HG02852 (cell line): ENCODE results near the gene C1QTNF8.

Experiments
- ATAC-seq: cut with Tn5 transposase; IDR thresholded peaks from one replicate; pipeline ENCODE4 v1.9.1; 2021; ENCODE audit warnings: mild to moderate bottlenecking, moderate library complexity; ENCODE audit not compliant: unreplicated experiment

The C1QTNF8 gene

DNA sequence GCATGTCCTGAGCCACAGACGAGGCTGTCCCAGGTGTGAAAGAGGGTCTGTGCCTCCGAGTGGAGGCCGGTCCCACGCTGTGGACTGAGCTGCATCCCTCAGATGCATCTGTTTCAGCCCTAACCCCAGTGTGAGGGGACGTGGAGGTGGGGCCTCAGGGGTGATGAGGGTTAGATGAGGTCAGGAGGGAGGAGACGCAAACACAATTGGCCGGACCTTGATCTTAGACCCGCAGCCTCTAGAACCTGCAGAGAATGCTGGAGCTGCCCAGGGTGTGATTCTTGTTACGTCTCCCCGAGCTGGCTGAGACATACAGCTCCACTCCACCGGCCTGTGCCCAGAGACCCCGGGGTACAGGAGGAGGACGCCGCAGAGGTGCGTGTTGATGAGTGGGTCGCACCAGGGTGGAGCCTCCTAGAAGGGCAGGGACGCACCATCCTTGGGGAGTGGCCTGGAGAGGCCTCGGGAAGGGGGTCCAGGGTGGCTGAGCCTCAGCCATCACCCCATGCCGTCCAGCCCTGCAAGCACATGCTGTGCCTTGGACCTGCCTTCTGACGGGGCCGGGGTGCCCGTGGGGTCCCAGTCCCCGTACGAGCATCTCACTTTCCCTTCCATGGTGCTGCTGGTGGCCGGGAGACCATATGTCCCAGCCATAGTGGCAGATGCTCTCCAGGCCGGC, 16.6 kb upstream of the C1QTNF8 start:
- ATAC-seq, result no peak

DNA sequence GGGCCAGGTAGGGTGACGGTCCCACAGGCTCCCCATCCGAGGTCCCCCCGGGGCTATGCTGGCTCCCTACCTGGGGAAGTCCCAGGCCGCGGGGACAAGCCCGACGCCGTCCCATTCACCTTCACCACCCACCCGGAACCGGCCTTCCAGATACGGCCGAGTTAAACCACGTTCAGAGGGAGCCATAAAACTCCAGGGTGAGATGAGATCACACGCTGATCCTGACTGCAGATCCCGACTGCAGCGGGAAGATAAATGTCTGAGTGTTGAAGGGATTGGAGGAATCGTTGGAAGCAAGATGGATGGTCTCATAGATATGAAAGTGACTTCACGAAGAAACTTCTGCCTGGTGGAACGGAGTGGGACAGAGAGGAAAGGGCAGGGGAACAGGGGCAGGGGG, 13.6 kb upstream of the C1QTNF8 start:
- no peak for ATAC-seq

DNA sequence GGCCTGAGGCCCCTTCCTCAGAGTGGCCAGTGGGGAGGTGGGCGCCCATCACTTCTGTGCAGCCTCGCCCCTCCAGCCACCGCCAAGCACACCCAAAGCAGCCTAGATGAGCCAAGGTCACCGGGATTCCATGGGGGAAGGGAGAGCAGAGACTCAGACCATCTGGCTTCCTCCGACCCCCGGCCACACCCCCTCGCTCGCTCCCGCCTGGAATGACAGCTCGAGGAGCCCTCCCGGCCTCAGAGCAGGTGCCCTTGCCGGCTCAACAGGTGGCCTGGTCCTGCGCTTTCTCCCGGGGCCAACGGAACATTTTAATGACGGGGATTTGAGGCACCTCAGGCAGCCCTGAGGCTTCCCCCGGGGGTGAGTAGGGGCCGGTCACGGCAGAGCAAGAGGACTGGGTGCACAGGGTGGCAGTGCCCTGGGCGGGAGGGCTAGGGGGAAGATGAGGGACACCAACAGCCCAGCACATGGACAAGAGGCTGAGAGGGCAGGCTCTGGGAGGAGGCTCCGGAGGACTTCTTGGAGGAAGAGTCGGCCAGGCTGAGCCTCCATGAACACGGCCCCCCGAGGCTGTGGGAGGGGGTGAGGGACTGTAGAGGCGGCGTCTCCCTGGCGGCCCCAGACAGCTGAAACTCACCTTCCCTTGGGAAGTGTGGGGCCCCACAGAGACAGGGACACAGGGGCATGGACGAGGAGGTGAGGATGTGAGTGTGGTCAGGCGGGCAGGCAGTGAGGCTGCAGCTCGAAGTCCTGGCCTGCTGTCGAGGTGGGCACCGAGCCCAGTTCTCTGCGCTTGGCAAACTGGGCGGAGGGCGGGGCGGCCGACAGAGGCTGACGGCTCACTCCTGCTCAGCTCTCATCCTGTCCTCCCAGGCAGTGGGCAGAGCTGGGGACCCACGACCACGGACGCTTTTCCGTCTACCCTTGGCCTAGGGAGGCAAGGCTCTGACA, 12.5 kb upstream of the C1QTNF8 start:
- ATAC-seq, result no peak

DNA sequence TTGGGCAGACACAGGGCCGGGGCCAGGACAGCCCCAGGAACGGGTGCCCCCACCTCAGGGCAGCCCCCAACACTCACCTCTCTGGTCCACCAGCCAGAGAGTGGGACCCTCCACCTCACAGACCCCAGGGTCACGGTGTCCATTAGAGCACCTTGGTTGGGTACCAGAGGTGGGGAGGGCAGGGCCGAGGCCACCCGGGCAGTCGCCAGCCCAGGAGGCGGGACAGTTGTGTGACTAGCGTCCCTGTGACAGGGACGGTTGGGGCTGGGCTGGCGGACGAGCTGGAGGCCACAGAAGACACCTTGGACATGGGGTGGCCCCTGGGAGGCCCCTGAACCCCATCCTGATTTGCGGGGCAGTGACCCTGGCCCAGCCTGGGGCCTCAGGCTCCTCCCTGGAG, 11.7 kb upstream of the C1QTNF8 start:
- no peak for ATAC-seq

DNA sequence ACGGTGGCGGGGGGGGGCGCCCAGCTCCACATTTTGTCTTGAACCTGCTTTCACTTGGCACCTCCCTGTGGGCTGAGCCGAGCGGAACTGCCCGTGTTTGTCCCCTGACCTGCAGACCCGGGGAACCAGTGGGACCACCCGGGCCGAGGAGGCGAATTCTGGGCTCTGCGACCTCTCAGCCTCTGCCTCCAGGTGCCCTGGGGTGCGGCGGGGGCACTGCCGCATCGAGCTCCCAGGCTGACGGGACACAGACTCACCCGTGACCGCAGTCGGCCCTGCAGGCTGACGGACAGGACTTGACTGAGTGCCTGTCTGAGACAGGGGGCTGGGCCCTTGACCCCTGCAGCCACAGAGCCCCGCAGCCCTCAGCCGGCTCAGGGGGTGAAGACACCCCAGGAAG, 11.1 kb upstream of the C1QTNF8 start:
- no peak for ATAC-seq

DNA sequence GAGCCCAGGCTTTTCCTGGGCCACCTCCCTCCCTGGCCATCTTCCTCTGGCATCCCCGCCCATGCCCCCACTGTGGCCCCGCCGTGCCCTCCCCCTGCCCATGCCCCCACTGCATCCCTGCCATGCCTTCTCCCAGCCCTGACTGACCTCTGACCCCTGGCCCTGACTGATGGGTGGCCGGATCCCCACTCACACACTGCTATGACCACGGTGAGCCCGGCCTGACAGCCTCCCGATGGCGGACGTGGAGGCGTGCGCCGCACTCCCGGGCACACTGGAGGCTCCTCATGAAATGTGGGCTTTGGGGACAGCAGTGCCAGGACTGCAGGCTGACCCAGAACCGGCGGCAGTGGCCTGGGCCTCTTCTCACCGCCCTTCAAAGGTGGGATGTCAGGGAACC, 10.6 kb upstream of the C1QTNF8 start:
- ATAC-seq, result no peak

DNA sequence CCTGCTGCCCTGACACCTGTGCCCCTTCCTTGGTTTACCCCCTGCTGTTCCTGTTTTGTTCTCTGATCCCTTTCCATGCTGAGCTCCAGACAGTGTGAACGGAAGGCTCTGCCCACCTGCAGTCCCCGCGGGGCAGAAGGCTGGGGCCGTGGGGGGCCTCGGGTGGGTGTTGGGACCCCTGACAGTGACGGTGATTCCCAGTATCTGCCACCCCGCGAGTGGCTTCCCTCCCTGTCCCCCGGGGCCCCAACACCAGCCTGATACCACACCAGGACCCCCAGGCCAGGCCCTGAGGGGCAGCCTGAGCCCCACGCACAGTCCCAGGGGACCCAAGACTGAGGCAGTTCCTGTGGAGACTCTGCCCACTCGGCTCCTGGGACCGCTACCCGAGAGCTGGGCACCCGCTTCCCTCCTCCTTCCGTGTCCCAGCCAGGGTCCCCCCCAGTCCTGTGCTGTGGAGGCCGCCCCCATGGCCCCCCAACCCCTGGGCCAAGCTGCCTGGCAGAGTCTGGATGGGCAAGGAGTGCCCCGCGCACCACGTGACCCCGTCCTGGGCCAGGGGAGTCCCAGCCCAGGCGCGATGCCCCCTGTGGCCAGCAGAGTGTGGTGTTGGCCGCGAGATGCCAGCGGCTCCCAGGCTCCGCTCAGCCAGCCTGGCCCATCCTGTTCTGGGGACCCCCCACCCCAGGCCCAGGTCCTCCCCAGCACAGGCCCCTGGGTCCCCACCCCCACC, 10.0 kb upstream of the C1QTNF8 start:
- ATAC-seq, result no peak

DNA sequence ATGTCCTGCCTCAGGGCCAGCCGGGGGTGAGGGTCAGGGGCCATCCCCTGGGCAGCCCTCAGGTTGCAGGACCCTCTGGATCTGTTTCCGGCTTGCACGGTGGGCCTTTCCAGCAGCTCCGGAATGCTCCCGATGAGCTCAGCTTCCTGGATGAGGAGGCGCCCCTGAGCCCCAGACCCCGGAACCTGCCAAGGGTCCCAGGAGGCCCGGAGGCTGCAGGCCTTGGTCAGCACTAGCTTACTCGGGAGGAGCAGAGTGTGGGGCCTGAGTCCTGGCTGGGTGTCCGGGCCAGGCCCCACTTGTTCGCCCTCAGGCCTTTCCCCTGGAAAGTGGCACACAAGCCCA, 7.6 kb upstream of the C1QTNF8 start:
- no peak for ATAC-seq

DNA sequence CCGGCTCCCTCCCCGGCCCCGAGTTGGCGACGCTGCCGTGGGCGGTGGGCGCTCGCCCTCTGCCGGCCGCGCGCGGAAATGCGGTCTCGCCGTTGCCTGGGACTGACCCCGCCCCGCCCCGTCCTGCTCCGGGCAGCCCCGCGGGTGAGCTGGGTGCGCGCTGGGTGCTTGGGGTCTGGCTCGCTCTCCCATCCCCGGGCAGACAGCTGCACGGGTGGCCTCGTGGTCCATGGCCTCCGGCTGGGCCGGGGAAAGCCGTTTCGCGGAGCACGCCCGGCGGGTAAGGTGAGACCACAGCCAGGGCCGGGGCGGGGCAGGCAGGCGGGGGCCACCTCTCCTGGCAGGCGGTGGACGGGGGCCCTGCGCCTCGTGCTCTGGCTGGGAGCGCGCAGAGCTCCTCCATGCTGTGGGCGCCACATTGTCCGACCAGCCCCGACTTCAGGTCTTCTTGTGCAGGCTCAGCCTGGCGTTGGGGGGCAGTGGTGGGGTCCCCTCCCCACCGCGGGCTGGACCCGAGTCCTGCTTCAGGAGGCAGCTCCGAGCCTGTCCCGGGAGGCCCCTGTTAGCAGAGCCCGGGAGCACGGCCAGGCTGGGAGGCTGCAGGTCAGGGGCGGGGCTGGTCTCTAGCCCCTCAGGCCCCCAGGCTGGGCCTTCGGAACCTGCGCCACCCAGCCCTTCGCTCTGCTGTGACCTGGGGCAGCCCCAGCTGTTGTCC, 7.0 kb upstream of the C1QTNF8 start:
- no peak for ATAC-seq

DNA sequence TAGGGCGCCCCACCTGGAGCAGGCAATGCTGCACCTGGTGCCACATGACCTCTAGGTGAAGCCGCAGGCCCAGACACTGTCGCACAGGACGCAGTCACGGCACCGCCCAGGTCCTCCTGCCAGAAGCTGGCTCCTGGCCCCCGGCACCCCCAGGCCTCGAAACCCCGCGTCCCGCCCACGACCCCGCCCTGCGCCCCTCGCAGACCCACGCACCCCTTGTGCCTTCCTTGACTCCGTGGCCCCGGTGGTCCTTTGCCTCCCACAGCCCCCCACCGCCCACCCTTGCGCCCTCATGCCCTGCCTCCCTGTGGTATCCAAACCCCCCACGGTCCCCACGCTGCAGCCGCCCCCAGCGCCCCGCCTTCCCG, 6.3 kb upstream of the C1QTNF8 start:
- ATAC-seq, result no peak

DNA sequence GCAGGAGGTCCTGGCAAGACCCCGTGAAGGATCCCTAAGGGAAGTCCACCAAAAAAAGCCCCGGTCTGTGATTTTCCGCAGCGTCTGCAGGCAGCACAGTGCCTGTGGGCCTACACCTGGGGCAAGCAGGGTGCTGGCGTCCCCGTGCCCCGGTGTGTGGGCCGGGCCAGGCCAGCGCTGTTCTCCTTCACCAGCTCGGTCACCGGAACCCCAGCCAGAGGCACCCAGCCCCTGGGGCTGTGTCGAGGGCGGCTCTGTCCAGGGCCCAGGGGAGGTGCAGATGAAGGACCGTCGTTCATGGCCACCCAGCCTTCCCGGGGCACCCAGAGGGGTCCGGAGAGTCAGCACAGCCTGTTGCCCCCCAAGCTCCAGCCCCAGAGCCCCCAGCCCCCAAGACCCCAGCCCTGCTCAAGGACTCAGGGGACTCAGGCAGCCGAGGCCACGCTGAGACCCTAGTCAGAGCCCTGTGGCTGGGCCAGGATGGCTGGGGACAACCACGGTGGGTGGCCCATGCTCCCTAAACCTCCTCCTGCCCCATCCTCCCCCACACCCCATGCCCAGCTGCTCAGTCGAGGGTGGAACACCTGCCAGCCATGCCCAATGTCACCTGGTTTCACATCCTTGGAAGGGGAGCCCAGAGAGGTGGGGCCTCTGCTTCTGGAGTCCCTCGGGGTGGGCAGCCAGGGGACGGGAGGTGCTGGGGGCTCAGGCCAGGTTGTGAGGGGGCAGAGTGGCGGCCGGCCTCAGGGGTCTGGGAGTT, 5.7 kb upstream of the C1QTNF8 start:
- ATAC-seq, result no peak

DNA sequence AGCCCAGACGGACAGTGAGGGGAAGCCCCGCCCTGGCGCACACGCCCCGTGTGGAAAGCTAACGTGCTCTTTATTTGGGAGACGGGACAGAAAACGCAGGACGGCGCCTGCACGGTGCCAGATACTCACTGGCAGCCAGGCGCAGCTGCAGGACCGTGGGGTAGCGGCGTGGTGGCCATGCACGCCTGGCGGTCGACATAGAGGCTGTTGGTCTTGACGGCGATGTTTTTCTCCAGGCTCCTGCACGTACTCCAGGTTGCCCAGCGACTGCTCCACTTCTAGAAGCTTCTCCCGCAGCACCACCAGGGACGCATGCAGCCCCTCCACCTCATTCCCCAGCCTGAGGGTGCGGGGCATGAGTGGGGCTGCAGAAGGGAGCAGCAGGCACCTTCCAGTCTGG, 5.1 kb upstream of the C1QTNF8 start:
- ATAC-seq, result no peak

DNA sequence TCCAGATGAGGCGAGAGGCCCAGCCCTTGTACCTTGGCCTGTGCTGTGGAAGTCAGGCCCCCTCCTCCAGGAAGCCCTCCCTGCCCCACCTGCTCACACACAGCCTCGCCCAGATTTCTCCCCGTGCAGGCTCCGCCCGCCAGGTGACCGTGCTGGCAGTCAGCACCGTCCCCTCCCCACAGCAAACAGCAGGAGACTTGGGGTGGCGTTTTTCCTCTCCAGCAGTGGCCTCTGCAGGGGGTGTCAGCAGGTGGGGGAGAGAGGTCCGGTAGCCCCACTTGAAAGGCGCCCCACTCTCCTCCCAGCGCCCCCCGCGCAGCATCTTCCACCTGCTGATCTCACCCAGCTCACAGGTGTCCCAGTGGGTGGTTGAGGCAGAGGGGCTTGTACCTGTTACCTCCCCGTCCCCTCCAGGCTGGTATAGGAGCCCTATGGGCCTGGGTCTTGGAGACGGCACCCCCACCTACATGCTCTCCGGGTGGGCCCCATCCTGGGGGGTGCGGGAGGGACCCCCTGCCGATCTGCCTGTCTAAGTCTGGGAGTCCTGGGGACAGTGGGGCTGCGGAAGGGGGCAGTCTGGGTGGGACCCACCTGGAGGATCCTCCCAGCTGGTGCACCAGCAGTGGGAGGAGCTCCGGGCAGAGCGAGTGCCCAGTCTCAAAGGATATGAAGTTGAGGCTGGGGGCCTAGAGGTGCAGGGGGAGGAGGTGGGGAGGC, 4.2 kb upstream of the C1QTNF8 start:
- no peak for ATAC-seq

DNA sequence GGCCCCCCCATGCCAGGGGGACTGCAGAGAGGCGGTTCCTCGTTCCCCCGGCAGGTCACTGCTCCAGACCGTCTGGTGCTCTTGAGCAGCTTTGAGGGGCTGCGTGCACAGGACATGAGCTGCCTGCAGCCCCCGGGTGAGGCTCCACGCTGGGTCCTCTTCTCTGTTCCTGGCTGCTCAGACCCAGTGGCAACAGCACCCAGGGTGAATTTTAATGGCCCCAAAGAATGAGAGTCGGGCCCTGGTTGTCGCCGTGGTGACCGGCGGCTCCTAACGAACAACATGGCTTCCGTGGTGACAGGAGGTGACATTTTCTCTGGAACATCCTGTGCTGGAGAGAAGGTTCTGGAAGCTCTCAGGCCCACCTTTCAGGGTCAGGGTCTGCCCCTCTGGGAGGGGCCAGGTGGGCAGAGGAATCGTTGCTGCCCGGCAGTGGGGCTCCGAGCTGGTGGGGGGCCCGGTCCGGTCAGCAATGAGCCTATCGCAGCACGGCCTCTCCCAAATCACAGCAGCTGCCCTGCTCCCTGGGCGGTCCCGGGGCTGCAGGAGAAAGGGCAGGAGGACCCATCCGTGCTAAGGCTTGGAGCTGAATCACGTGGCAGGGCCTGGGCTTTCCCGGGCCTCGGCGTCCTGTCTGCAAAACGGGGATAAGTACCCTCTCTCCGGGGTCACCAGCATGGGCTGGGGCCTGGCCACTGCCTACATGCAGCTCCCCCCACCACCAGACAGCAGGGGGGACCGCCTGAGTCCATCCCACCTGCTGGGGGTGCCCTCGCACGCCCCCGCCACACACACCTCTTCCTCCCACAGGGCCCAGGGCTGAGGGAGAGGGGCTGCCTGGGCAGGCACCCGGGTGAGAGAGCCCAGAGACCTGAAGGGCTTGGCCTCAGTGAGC, 3.4 kb upstream of the C1QTNF8 start:
- no peak for ATAC-seq

DNA sequence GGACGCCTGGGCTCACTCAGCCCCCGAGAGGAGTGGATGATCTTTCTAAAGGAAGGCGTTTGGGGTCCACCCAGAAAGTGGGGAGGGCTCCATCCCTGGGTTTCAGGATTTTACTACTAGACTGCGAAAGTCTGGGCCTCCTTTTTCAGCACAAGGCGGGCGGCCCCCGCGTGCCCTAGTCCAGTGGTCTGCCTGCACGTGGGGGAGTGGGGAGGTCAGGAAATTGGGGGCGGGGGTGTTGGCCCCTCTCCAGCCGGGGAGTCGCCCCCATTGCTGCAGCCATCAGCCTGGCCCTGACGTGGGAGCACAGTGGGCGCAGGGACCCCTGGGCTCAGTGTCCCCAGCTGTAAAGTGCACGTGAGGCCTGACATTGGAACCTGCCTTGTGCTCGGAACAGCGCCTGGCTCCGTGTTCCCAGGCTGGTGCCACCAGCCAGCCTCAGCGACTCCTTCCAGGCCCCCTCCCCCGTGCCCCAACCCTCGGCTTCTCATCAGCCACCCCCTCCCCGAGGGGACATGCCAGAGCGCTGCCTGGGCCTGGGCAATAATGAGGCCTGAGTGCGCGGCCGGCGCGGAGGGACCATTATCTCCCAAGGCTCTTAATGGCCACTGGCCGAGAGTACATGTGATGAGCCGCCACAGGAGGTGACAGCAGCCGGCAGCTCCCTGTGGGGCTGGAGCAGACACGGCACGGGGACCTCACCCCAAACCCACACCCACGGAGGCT, 2.4 kb upstream of the C1QTNF8 start:
- no peak for ATAC-seq

DNA sequence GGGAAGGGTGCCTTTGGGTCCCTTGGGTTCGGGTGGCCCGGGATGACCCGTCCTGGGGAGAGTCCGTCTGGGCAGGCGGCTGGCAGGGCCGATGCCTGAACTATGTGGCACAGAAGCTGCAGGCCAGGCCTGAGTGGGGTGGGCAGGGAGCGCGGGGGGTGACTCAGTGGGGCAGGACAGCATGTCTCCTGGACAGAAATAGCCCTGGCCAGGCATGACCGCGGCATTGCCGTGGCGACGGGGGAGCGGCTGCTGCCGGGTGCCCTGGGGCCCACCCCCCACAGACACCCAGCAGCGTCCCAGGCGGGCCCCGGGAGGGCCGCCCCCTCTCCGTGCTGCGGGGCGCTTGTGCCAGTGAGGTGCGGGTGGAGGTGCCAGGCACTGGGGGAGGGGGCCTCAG, 1.8 kb upstream of the C1QTNF8 start:
- no peak for ATAC-seq

DNA sequence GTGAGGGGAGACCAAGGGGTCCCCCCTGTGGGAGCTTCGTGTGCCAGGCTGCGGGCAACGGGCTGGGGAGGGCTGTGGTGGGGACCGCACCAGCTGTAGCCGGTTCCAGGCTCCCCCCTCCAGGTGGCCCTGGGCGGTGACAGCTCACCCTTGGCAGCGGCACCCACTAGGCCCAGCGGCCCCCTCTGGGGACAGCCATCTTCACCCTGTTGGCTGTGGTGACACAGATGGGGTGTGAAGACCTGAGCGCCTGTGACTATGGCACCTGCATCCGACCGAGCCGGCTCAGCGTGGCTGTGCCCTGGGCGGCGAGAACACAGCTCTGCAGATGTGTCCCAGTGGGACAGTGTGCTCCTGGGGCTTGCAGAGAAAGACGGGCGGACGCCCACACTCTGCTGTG, 1.1 kb upstream of the C1QTNF8 start:
- no peak for ATAC-seq
